Motor neuron (in vitro differentiated cells): ENCODE results near the gene SCAF11. TPM values are rescaled to one million over a fixed set of nuclear protein-coding genes. Genes with fewer than 3 reads are reported as not detected.

Experiments used
- ATAC-seq, 8 experiments: fragments of 200-7000 bp; cut with Tn5 transposase; replicated peaks in 6 of 8; 2 replicates each; pipeline ENCODE4 v1.8.0; 2021; ENCODE audit warnings: mild to moderate bottlenecking in 8 of 8, moderate library complexity in 8 of 8
- H3K27ac ChIP-seq, 2 donors: fragments of 250-450 bp; sonication (Bioruptor Pico); 2 replicates each; pipeline ENCODE4 v1.9.0; 2021; ENCODE audit warnings: antibody characterized with exemption in 2 of 2, mild to moderate bottlenecking in 2 of 2, moderate library complexity in 1 of 2
- H3K4me1 ChIP-seq, 2 donors: fragments of 250-450 bp; sonication (Bioruptor Pico); replicated peaks in 1 of 2; 2 replicates each; pipeline ENCODE4 v1.6.1; 2021; ENCODE audit warnings: antibody characterized with exemption in 2 of 2, mild to moderate bottlenecking in 2 of 2, moderate library complexity in 1 of 2
- H3K4me3 ChIP-seq, 5 donors: fragments of 250-450 bp; sonication (Bioruptor Pico); 2 replicates each; pipeline ENCODE4 v1.9.0; 2021; ENCODE audit warnings: antibody characterized with exemption in 5 of 5, mild to moderate bottlenecking in 5 of 5, moderate library complexity in 4 of 5
- WGBS, 10 experiments: fragments of 450-650 bp; shearing (Covaris generic); methylation state at CpG; one replicate each; pipeline ENCODE4 v1.0.0; 2022; 5-methylcytosine and 5-hydroxymethylcytosine counted together
- in situ Hi-C, 9 experiments: fragments of 400-800 bp; cut with MboI; loops; one replicate each; pipeline ENCODE4 v1.15.0; 2021; ENCODE audit warnings: low sequenced_read_pairs in 9 of 9, low pct_unique_long_range_greater_than_20kb in 2 of 9; ENCODE audit not compliant: unreplicated experiment in 9 of 9
- total RNA-seq, 8 experiments: library from RNA; unstranded; fragments of 300-600 nt; gene quantifications; 2 replicates each; pipeline versions ENCODE4 v1.2.3 to v1.2.4, GENCODE V29; 2022

SCAF11 gene
- total RNA-seq, 8 experiments from 2014 or later: 29.8 to 157 (median 49.4) TPM

DNA sequence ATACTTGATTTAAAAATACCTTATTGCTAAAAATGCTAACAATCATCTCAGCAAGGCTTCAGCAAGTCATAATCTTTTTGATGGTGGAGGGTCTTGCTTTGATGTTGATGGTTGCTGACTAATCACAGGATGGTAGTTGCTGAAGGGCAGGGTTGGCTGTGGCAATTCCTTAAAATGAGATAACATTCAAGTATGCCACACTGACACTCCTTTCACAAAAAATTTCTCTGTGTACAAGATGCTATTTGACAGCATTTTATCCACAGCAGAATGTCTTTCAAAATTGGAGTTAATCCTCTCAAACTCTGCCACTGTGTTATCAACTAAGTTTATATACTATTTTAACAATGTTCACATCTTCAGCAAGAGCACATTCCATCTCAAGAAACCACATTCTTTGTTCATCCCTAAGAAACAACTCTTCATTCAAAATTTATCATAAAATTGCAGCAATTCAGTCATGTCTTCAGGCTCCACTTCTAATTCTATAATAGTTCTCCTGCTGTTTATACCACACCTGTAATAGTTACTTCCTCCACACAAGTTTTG lies 16.1 kb downstream of the SCAF11 start:
- Histone ChIP-seq H3K27ac (no peak overlapping the region), H3K4me3 (no peak overlapping the region), H3K4me1 (no peaks in the 10 kb centered on the region)
- no peak for ATAC-seq
- in situ Hi-C loops: no loop called here

DNA sequence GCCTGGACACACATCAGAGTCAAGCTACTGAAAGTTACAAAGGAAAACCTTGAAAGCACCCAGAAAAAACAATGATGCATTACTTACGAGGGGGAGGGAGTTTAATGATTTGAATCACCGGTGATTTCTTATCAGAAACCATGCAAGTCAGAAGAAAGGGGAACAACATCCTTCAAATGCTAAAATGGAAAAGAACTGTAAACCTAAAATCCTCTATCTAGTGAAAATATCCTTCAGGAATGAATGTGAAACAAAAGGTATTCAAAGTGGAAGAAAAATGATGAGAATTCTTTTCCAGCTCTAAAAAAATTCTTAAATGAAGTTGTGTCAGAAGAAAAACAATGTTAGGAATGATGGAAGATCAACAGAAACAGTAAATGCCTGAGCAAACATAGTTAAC lies 16.8 kb downstream of the SCAF11 start:
- in situ Hi-C loops: no loop called here
- H3K27ac ChIP-seq: no peak overlapping the region
- no peaks in the 10 kb centered on the region for H3K4me1 ChIP-seq
- no peak overlapping the region for H3K4me3 ChIP-seq
- no peak for ATAC-seq
- 67 to 100% (median 87%) methylated on average over 1 to 2 of the region's 2 CpGs; no CpG with 5 or more reads in 1 of the 10 experiments for WGBS, 10 experiments

DNA sequence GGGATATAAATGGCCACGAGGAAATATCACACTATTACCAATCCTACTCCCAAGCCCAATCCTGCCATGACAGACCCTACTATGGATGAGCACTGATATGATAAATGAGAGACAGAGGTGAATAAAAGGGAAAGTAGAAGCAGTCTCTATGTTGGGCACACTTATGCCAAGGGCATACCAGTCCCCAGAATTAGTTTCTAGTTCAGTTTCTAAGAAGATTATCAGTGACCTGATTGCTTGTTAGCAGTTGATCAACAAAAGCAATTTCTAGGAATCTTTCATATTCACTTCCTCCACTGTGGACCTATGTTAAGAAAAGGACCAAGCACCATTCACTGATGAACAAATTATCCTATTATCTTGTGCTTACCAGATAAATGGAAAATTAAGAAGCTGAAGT lies 20.0 kb downstream of the SCAF11 start:
- H3K4me3 ChIP-seq: no peak overlapping the region
- 80 to 100% (median 100%) methylated on average over 1 of the region's 1 CpG; no CpG with 5 or more reads in 5 of the 10 experiments for WGBS, 10 experiments
- in situ Hi-C loops: no loop called here
- no peak for ATAC-seq
- H3K4me1 ChIP-seq: no peaks in the 10 kb centered on the region
- H3K27ac ChIP-seq: no peak overlapping the region

DNA sequence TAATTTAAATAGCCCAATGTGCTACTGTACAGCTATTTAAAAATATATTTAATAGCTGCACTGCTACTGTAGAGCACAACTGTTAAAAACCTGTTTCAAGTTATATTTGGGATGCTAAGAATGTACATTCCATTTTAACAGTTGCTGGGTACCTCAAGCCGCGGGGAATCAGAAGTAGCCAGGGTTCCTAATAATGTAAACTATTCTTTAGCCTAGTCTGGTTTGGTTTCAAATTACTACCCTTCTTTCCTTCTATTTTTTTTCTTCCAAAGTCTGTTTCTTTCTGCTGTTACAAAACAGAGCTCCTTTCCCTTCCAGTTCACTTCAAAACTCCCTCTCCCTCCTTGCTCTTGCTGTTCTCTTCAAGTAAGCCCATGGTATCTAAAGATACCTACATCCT lies 21.3 kb downstream of the SCAF11 start:
- ATAC-seq: peak in 1 of 8 experiments; percentile 53
- no peak overlapping the region for H3K4me3 ChIP-seq
- in situ Hi-C loops: no loop called here
- H3K4me1 ChIP-seq: no peaks in the 10 kb centered on the region
- H3K27ac ChIP-seq: no peak overlapping the region
- WGBS, 10 experiments: 20 to 100% (median 60%) methylated on average over 1 to 2 of the region's 2 CpGs; no CpG with 5 or more reads in 1 of the 10 experiments

DNA sequence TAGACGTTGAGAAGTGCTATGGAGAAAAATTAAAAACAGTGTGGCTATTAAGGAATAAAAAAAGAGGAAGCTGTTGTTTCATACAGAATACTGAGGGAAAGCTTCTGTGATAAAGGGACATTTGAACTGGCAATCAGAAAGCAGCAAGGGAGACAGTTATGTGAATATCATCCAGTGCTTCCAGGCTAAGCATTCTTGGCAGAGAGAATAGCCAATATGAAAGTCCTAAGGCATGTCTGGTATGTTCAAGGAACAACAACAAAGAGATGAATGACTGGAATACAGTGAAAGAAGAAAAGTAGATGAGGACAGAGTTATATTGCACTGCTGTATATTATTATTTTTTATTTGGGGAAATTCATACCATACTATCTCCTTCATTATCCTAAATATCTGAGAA lies 23.9 kb downstream of the SCAF11 start:
- Histone ChIP-seq H3K4me1 (no peaks in the 10 kb centered on the region), H3K27ac (no peak overlapping the region), H3K4me3 (no peak overlapping the region)
- peak in 4 of 8 experiments; percentile 80 to 96 (median 90) for ATAC-seq
- 0 to 100% (median 79%) methylated on average over 1 of the region's 1 CpG for WGBS, 10 experiments
- in situ Hi-C loops: no loop called here

DNA sequence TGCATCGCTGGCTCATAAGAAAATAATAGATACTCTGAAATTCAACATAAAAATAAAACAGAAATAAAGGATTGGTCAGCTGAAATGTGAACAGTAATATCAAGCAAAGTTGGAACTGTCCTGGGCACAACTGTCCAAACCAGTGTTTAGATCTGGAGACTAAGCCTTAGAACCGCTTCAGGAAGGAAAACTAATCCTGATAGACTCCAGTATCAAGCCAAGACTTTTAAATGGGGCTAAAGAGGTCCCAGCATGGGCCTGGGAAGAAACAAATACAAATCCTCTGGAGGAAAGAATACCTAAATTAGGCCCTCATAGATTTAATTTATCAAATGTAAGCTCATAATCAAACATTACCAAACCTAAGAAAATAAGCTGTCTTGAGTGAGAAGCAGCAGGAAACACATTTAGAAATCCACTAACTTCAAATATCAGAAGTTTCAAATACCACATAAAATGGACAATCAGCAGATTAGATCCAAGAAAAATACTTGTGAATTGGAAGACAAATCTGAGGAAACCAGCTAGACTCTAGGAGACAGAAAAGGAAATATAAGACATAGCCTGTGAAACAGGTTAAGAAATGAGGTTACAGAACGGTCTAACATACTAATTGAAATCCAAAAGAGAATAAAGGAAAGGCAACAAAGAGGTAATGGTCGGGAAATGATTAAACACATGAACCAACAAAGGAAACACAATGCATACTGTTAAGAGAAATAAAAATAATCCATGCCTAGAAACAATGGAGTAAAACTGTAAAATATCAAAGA lies 27.6 kb downstream of the SCAF11 start:
- no peak for ATAC-seq
- in situ Hi-C loops: no loop called here
- Histone ChIP-seq H3K27ac (no peak overlapping the region), H3K4me1 (no peaks in the 10 kb centered on the region), H3K4me3 (no peak overlapping the region)
- whole genome bisulfite sequencing, 10 experiments: 80 to 100% (median 96%) methylated on average over 3 to 4 of the region's 4 CpGs; no CpG with 5 or more reads in 1 of the 10 experiments

DNA sequence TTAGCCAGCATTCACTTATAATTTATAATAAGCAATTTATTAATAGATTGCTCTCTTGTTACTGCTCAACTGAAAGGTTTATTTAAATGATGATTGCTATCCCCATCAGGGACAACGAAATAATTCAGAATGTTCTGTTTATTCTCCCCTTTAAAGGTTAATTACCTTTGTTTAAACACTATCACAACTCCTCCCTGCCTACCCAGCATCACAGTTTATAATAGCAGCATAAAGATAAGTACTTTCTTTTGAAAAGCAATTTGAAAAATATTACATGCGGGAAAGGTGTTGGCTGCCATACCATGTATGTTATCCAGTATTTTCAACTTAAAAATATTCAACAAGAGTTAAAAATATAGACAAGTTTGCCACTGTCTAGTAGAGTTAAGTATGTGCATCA lies 30.6 kb downstream of the SCAF11 start:
- WGBS, 10 experiments: 78 to 100% (median 91%) methylated on average over 1 to 2 of the region's 2 CpGs
- in situ Hi-C loops: no loop called here

DNA sequence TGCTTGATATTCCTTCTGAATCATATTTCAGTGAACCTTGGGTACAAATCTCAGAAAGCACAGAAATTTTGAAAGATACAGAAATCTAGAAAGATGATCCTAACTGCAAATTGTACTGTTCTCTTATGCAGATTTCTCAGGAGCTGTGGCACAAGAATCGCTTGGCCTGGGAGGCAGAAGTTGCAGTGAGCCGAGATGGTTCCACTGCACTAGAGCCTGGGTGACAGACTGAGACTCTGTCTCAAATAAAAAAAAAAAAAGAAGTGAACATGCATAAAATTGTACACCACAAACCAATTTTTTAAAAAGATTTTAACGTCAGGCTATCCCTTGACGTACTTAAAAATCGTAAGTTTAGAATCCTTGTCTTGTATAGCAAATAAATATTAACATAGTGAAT lies 31.3 kb downstream of the SCAF11 start:
- WGBS, 10 experiments: 89 to 100% (median 95%) methylated on average over 4 to 5 of the region's 5 CpGs
- Histone ChIP-seq H3K4me1 (no peaks in the 10 kb centered on the region), H3K4me3 (no peak overlapping the region), H3K27ac (no peak overlapping the region)
- ATAC-seq: no peak
- in situ Hi-C loops: no loop called here

More for the DNA sequence above, 30.6 kb downstream of the SCAF11 start:
- Histone ChIP-seq H3K4me3 (no peak overlapping the region), H3K4me1 (no peaks in the 10 kb centered on the region), H3K27ac (no peak overlapping the region)
- ATAC-seq: no peak

DNA sequence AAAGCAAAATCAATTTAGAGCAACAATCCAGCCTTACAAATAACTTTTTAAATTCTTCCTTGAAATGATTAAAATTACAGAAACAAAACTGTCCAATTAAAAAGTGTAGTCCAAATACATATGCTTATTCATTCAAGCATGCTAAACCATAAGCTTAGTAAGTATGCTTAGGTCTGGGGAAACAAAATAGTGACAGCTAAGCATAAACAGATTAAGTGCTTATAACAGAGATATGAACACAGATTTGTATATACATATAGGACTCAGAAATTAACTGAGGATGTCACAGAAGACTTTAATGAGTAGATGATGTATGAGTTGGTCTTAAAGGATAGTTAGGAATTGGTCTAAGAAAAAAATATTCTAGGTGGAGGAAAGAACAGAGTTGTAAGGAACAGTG lies 41.8 kb downstream of the SCAF11 start:
- Histone ChIP-seq H3K4me3 (no peak overlapping the region), H3K4me1 (no peaks in the 10 kb centered on the region), H3K27ac (no peak overlapping the region)
- in situ Hi-C loops: no loop called here
- ATAC-seq: no peak

DNA sequence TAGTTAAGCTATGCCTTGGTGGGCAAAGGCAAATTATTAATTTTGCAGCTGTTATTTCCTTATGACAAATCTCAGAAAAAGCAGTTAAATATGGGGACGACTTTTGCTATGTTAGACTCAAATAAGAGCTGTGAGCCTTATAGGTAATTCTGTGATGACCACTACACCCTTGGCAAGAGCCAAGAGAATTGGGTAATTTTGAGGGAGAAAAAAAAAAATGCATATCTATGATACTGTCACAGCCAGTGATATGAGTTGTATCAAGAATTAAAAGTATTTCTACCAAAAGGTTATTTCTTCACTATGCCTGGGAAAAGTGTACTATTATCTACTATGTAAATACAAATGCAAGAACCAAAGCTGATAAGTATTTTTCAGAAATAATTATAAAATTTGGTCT lies 43.9 kb downstream of the SCAF11 start:
- Histone ChIP-seq H3K4me3 (no peak overlapping the region), H3K27ac (no peak overlapping the region), H3K4me1 (no peaks in the 10 kb centered on the region)
- ATAC-seq: no peak
- in situ Hi-C loops: no loop called here
- WGBS, 10 experiments: 83 to 100% (median 100%) methylated on average over 1 of the region's 1 CpG; no CpG with 5 or more reads in 2 of the 10 experiments

DNA sequence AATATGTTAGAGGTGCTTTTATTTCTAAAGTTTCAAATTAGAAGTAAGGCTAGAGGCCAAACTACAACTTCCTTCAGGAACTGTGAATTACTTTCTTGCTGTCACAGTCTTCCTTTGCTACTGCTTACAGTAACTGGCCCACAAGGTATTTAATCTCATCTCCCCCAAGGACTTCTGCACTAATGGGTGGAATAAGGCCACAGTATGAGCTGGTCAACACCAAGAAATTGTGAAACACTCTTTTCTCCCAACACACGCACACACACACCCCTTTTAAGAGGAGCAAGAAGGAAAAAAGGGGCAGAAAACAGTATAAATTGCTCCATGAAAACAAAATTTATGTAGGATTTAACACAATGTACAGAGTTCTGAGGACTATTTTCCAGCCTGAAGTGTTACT lies 45.6 kb downstream of the SCAF11 start:
- 100% methylated on average over 1 of the region's 1 CpG; no CpG with 5 or more reads in 2 of the 10 experiments for WGBS, 10 experiments
- H3K4me1 ChIP-seq: no peaks in the 10 kb centered on the region
- H3K4me3 ChIP-seq: no peak overlapping the region
- no peak overlapping the region for H3K27ac ChIP-seq
- no peak for ATAC-seq
- in situ Hi-C loops: no loop called here

DNA sequence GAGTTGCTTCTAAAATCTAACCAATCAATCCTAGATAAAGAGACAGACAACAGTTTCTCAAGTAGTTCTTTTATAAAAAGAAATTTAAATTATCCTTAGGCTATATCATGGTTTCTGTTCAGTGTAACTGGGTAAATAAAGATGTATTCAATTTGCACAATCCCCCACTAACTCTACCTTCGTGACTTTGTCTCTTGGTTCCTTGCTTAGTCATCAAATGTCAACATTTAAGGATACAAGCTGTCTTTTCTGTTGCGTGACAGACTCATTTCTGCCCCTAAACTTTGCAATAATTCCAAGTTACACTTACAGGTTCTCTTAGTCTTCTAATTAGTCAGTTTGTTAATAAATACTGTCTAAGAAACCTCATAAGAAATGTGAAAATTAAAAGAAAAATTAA lies 50.6 kb downstream of the SCAF11 start:
- no peak for ATAC-seq
- in situ Hi-C loops: no loop called here
- 85 to 100% (median 98%) methylated on average over 1 to 2 of the region's 2 CpGs for WGBS, 10 experiments
- Histone ChIP-seq H3K4me1 (no peaks in the 10 kb centered on the region), H3K4me3 (no peak overlapping the region), H3K27ac (no peak overlapping the region)

DNA sequence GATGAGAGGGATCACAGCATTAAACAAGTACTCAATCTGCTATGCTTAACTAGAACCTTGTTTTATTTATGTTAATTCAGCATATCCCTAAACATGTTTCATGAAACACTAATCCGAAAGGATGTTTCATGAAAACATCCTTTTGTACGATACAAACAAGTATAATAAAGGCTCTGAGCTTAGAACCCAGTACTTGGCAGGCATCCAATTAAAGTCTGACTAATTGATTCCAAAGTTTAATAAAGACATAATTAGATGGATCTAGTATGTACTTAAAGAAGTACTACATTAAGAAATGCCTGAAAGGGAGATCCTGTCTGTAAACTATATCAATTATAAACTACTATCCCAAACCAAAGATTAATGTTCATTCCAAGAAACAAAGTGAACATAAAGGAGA lies 51.8 kb downstream of the SCAF11 start:
- Histone ChIP-seq H3K4me3 (no peak overlapping the region), H3K4me1 (no peaks in the 10 kb centered on the region), H3K27ac (no peak overlapping the region)
- WGBS, 10 experiments: 64 to 100% (median 100%) methylated on average over 2 of the region's 2 CpGs; no CpG with 5 or more reads in 3 of the 10 experiments
- ATAC-seq: no peak
- in situ Hi-C loops: no loop called here

DNA sequence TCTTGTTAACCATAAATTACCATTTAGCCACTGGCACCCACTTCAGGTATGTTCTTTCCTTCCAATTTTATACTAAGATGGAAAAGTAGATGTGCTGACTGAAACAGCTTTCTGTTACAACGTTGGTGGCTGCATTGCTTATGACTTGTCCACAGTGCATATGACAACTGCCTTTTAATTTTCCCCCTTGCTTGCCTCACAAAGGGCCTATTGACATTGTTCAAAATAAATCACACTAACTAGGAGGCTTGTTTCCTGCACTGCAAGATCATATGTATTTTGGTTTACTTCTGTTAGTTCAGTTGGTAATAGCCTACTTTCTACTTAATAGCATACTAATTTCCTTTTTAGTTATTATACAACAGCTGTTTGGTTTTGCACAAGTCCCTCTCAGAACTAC lies 55.4 kb downstream of the SCAF11 start:
- H3K4me3 ChIP-seq: no peak overlapping the region
- no peaks in the 10 kb centered on the region for H3K4me1 ChIP-seq
- in situ Hi-C loops: no loop called here
- WGBS, 10 experiments: 0 to 83% (median 55%) methylated on average over 1 of the region's 1 CpG; no CpG with 5 or more reads in 3 of the 10 experiments
- no peak overlapping the region for H3K27ac ChIP-seq
- ATAC-seq: no peak
